Measurements from ENCODE around the gene MPST. TPM values are rescaled to one million over a fixed set of nuclear protein-coding genes. Genes with fewer than 3 reads are reported as not detected.

Gene MPST
- total and polyA plus RNA-seq, 4 donors, result 59.2 to 247 (median 71.7) TPM

GRCh38 chr22:37021710-37022482, 2.4 kb downstream of the MPST start:
- peaks cover 0 to 29% (median 9%) of the 10 kb centered on the region in 5 donors for H3K4me1 ChIP-seq (ENCODE audit: control insufficient read depth in 5 of 5, insufficient read depth in 5 of 5, low read length in 5 of 5)
- peaks cover 0 to 28% (median 13%) of the 10 kb centered on the region in 4 donors for H3K36me3 ChIP-seq (ENCODE audit: control insufficient read depth in 4 of 4, insufficient read depth in 4 of 4, low read length in 4 of 4)
- 66 to 70% methylated on average over 13 of the region's 13 CpGs for WGBS, 2 donors
- ATAC-seq (ENCODE audit: insufficient read depth, low FRiP score), result no peak
- no peak overlapping the region for H3K4me3 ChIP-seq
- no peaks in the 10 kb centered on the region for H3K9me3 ChIP-seq (ENCODE audit: control insufficient read depth in 4 of 4, insufficient read depth in 3 of 4, low read length in 3 of 4)
- H3K9ac ChIP-seq (ENCODE audit: insufficient read depth in 1 of 2, low read length in 2 of 2), result no peak overlapping the region
- peak in 2 of 3 donors; percentile 10 to 39 for DNase-seq
- peak overlapping the region in 1 of 2 donors; percentile 5 for H3K27ac ChIP-seq (ENCODE audit: low read depth in 1 of 2, low read length in 1 of 2)
- H3K27me3 ChIP-seq (ENCODE audit: control insufficient read depth in 3 of 3, insufficient read depth in 3 of 3, low read length in 2 of 3), result no peaks in the 10 kb centered on the region
- TF ChIP-seq CTCF (IDR thresholded peaks at IDR 0.05; ENCODE audit: control extremely low read depth, extremely low read depth), result peak; percentile 24

- no peak for ATAC-seq (ENCODE audit: insufficient read depth, low FRiP score)
- DNase-seq, result no peak
- H3K27me3 ChIP-seq (ENCODE audit: control insufficient read depth in 3 of 3, insufficient read depth in 3 of 3, low read length in 2 of 3), result no peaks in the 10 kb centered on the region
- no peaks in the 10 kb centered on the region for H3K9me3 ChIP-seq (ENCODE audit: control insufficient read depth in 4 of 4, insufficient read depth in 3 of 4, low read length in 3 of 4)
- H3K27ac ChIP-seq (ENCODE audit: low read depth in 1 of 2, low read length in 1 of 2), result peak overlapping the region in 1 of 2 donors; percentile 52
- peaks cover 0 to 27% (median 16%) of the 10 kb centered on the region in 4 donors for H3K36me3 ChIP-seq (ENCODE audit: control insufficient read depth in 4 of 4, insufficient read depth in 4 of 4, low read length in 4 of 4)
- no peak overlapping the region for H3K4me3 ChIP-seq
- 66 to 82% methylated on average over 16 of the region's 16 CpGs for WGBS, 2 donors
- no peak overlapping the region for H3K9ac ChIP-seq (ENCODE audit: insufficient read depth in 1 of 2, low read length in 2 of 2)
- H3K4me1 ChIP-seq (ENCODE audit: control insufficient read depth in 5 of 5, insufficient read depth in 5 of 5, low read length in 5 of 5), result peaks cover 0 to 22% (median 9%) of the 10 kb centered on the region in 5 donors
- TF ChIP-seq CTCF (IDR thresholded peaks at IDR 0.05; ENCODE audit: control extremely low read depth, extremely low read depth), result no peak
Observed at GRCh38 chr22:37022483-37023337, 3.2 kb downstream of the MPST start.

GRCh38 chr22:37023743-37024338, 4.3 kb downstream of the MPST start:
- no peak for TF ChIP-seq CTCF (IDR thresholded peaks at IDR 0.05; ENCODE audit: control extremely low read depth, extremely low read depth)
- DNase-seq (no peak), ATAC-seq (ENCODE audit: insufficient read depth, low FRiP score) (no peak)
- WGBS, 2 donors, result 95 to 97% methylated on average over 33 to 34 of the region's 34 CpGs
- peaks cover 0 to 29% (median 20%) of the 10 kb centered on the region in 4 donors for H3K36me3 ChIP-seq (ENCODE audit: control insufficient read depth in 4 of 4, insufficient read depth in 4 of 4, low read length in 4 of 4)
- no peaks in the 10 kb centered on the region for H3K27me3 ChIP-seq (ENCODE audit: control insufficient read depth in 3 of 3, insufficient read depth in 3 of 3, low read length in 2 of 3)
- no peak overlapping the region for H3K27ac ChIP-seq (ENCODE audit: low read depth in 1 of 2, low read length in 1 of 2)
- no peaks in the 10 kb centered on the region for H3K9me3 ChIP-seq (ENCODE audit: control insufficient read depth in 4 of 4, insufficient read depth in 3 of 4, low read length in 3 of 4)
- H3K4me1 ChIP-seq (ENCODE audit: control insufficient read depth in 5 of 5, insufficient read depth in 5 of 5, low read length in 5 of 5), result peaks cover 0 to 15% (median 7%) of the 10 kb centered on the region in 5 donors
- no peak overlapping the region for H3K4me3 ChIP-seq
- H3K9ac ChIP-seq (ENCODE audit: insufficient read depth in 1 of 2, low read length in 2 of 2), result no peak overlapping the region
